ENCODE results near the gene ITPKC. TPM values are rescaled to one million over a fixed set of nuclear protein-coding genes. Genes with fewer than 3 reads are reported as not detected.

The ITPKC gene
- total RNA-seq, 4 donors from 2014 or later, result 58.5 to 127 (median 95.7) TPM

- intact Hi-C loops (cut with DNase I), result no loop called here
- no peak for TF ChIP-seq POLR2A (IDR thresholded peaks at IDR 0.05)
- no peak for TF ChIP-seq CTCF (IDR thresholded peaks at IDR 0.05)
- no peak for DNase-seq
These were observed 16.2 kb downstream of the ITPKC start for GRCh38 chr19:40733149-40733548.

GRCh38 chr19:40735013-40735771 lies 18.3 kb downstream of the ITPKC start:
- intact Hi-C loops (cut with DNase I), result no loop called here
- TF ChIP-seq CTCF (IDR thresholded peaks at IDR 0.05) (no peak), POLR2A (IDR thresholded peaks at IDR 0.05) (no peak)
- Histone ChIP-seq H3K4me1 (peaks cover 9 to 73% (median 11%) of the 10 kb centered on the region in 3 donors), H3K27ac (peak overlapping the region; percentile 74 to 85 (median 76)), H3K27me3 (no peaks in the 10 kb centered on the region), H3K9me3 (no peaks in the 10 kb centered on the region), H3K4me3 (no peak overlapping the region), H3K36me3 (peaks cover 69 to 100% (median 71%) of the 10 kb centered on the region in 3 donors)
- WGBS, 2 donors, result 64 to 70% methylated on average over 10 to 11 of the region's 11 CpGs
- DNase-seq, result no peak

More at GRCh38 chr19:40733149-40733548, 16.2 kb downstream of the ITPKC start:
- Histone ChIP-seq H3K27me3 (no peaks in the 10 kb centered on the region), H3K4me3 (no peak overlapping the region), H3K4me1 (peaks cover 0 to 53% (median 0%) of the 10 kb centered on the region in 3 donors), H3K36me3 (peaks cover 58 to 100% (median 70%) of the 10 kb centered on the region in 3 donors), H3K27ac (peak overlapping the region in 1 of 4 donors; percentile 85), H3K9me3 (no peaks in the 10 kb centered on the region)
- 91 to 93% methylated on average over 4 to 9 of the region's 13 CpGs for WGBS, 2 donors

- Histone ChIP-seq H3K9me3 (no peaks in the 10 kb centered on the region), H3K27ac (peak overlapping the region; percentile 55 to 85 (median 76)), H3K27me3 (no peaks in the 10 kb centered on the region), H3K36me3 (peaks cover 61 to 90% (median 72%) of the 10 kb centered on the region in 3 donors), H3K4me1 (peaks cover 17 to 76% (median 22%) of the 10 kb centered on the region in 3 donors), H3K4me3 (no peak overlapping the region)
- no peak for TF ChIP-seq POLR2A (IDR thresholded peaks at IDR 0.05)
- no peak for TF ChIP-seq CTCF (IDR thresholded peaks at IDR 0.05)
- no peak for DNase-seq
- intact Hi-C loops (cut with DNase I), result no loop called here
- 85 to 95% methylated on average over 4 to 8 of the region's 9 CpGs for WGBS, 2 donors
These were observed 19.7 kb downstream of the ITPKC start for GRCh38 chr19:40736661-40737060.

DNA sequence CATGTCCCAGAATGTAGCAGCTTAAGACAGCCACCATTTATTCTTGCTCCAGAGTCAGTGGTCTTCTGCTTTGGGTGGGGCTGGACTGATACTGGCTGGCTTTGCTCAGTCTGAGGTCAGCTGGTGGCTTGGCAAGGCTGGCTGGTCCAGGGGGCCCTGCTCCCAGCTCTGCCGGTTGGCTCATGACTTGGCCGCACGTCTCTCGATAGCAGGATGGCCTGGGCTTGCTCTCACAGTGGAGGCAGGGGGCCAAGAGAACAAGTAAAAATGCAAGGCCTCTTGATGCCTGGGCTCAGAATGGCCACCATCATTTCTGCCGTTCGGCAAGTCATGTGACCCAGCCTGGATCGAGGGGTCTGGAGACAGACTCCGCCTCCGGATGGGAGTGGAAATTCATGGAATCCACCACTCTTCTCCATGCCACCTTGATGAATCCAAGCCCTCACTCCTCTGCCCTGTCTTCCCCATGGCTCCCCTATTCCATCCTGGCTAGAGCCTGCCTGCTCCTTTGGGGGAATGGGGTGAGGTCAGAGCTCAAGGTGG lies 20.3 kb downstream of the ITPKC start:
- WGBS, 2 donors, result 85 to 100% methylated on average over 2 to 5 of the region's 9 CpGs

More for the DNA sequence above, 20.3 kb downstream of the ITPKC start:
- no peaks in the 10 kb centered on the region for H3K27me3 ChIP-seq
- TF ChIP-seq POLR2A (IDR thresholded peaks at IDR 0.05) (no peak), CTCF (IDR thresholded peaks at IDR 0.05) (no peak)
- peaks cover 17 to 79% (median 22%) of the 10 kb centered on the region in 3 donors for H3K4me1 ChIP-seq
- no peak overlapping the region for H3K4me3 ChIP-seq
- intact Hi-C loops (cut with DNase I), result no loop called here
- H3K9me3 ChIP-seq, result no peaks in the 10 kb centered on the region
- peak overlapping the region; percentile 18 to 85 (median 76) for H3K27ac ChIP-seq
- DNase-seq, result no peak
- H3K36me3 ChIP-seq, result peaks cover 61 to 86% (median 72%) of the 10 kb centered on the region in 3 donors
